Neural cell (in vitro differentiated cells): ENCODE data around the gene LHX2. TPM values are rescaled to one million over a fixed set of nuclear protein-coding genes. Genes with fewer than 3 reads are reported as not detected.

Experiments used
- H2AFZ ChIP-seq: fragments of 200-600, 300-800 bp; sonication (generic), shearing (Covaris generic); 2 replicates; pipeline ENCODE4 v1.6.0; 2014; ENCODE audit warnings: low read depth, mild to moderate bottlenecking, antibody characterized with exemption, low read length, moderate library complexity
- H3F3A ChIP-seq: fragments of 200-600 bp; shearing (Covaris generic); 2 replicates; pipeline ENCODE4 v1.6.1; 2016; ENCODE audit warnings: mild to moderate bottlenecking, moderate library complexity, mixed read lengths, antibody characterized with exemption, low read length; ENCODE audit not compliant: insufficient read depth, poor library complexity, severe bottlenecking
- H3K27ac ChIP-seq: fragments of 200-600, 300-800 bp; sonication (generic), shearing (Covaris generic); 2 replicates; pipeline ENCODE4 v1.5.1; 2014; ENCODE audit warnings: mild to moderate bottlenecking, low read length, moderate library complexity
- H3K27me3 ChIP-seq: fragments of 300-800, 200-600 bp; sonication (generic), shearing (Covaris generic); 2 replicates; pipeline ENCODE4 v1.6.0; 2014; ENCODE audit warnings: mild to moderate bottlenecking, low read depth, low read length, moderate library complexity; ENCODE audit not compliant: insufficient read depth
- H3K36me3 ChIP-seq: fragments of 300-800, 200-600 bp; sonication (generic), shearing (Covaris generic); 2 replicates; pipeline ENCODE4 v1.5.1; 2014; ENCODE audit warnings: mild to moderate bottlenecking, antibody characterized with exemption, low read length, moderate library complexity; ENCODE audit not compliant: insufficient read depth
- H3K4me2 ChIP-seq: fragments of 300-800, 200-600 bp; sonication (generic), shearing (Covaris generic); 2 replicates; pipeline ENCODE4 v1.6.0; 2014; ENCODE audit warnings: mild to moderate bottlenecking, low read length
- H3K4me3 ChIP-seq: fragments of 300-800, 200-600 bp; sonication (generic), shearing (Covaris generic); 2 replicates; pipeline ENCODE4 v1.5.1; 2014; ENCODE audit warnings: mild to moderate bottlenecking, low read length, moderate library complexity
- H3K79me2 ChIP-seq: fragments of 200-600 bp; shearing (Covaris generic); replicated peaks from 2 replicates; pipeline ENCODE4 v1.6.0; 2014; ENCODE audit warnings: mild to moderate bottlenecking, low read length, moderate library complexity; ENCODE audit not compliant: insufficient read depth
- H3K9ac ChIP-seq: fragments of 300-800, 200-600 bp; sonication (generic), shearing (Covaris generic); 2 replicates; pipeline ENCODE4 v1.6.1; 2016; ENCODE audit warnings: mild to moderate bottlenecking, low read length, mixed read lengths
- H3K9me2 ChIP-seq: fragments of 200-600 bp; shearing (Covaris generic); 2 replicates; pipeline ENCODE4 v1.6.1; 2016; ENCODE audit warnings: mild to moderate bottlenecking, low read length, mixed read lengths; ENCODE audit not compliant: insufficient read depth
- H3K9me3 ChIP-seq: fragments of 200-600, 300-800 bp; sonication (generic), shearing (Covaris generic); 2 replicates; pipeline ENCODE4 v1.6.1; 2016; ENCODE audit warnings: mild to moderate bottlenecking, mixed run types, low read length, moderate library complexity, mixed read lengths
- H4K20me1 ChIP-seq: fragments of 200-600 bp; shearing (Covaris generic); 2 replicates; pipeline ENCODE4 v1.6.1; 2016; ENCODE audit warnings: mild to moderate bottlenecking, mixed run types; ENCODE audit not compliant: insufficient read depth
- CTCF ChIP-seq: fragments of 450-650 bp; IDR thresholded peaks from 2 replicates; pipeline ENCODE4 v1.5.1; 2014; ENCODE audit warnings: antibody characterized with exemption, mild to moderate bottlenecking, moderate library complexity; ENCODE audit not compliant: poor library complexity, severe bottlenecking
- EP300 ChIP-seq: fragments of 450-650 bp; conservative IDR thresholded peaks from 2 replicates; pipeline ENCODE4 v1.6.1; 2014; ENCODE audit warnings: antibody characterized with exemption, mild to moderate bottlenecking, moderate library complexity; ENCODE audit not compliant: poor library complexity, severe bottlenecking
- EZH2 ChIP-seq: fragments of 200-600, 300-800 bp; shearing (Covaris generic), sonication (generic); IDR thresholded peaks from 2 replicates; pipeline ENCODE4 v1.6.1; 2014; ENCODE audit warnings: antibody characterized with exemption, low read length, borderline replicate concordance, mild to moderate bottlenecking; ENCODE audit not compliant: insufficient read depth, poor library complexity, severe bottlenecking
- MXI1 ChIP-seq: fragments of 450-650 bp; conservative IDR thresholded peaks from 2 replicates; pipeline ENCODE4 v1.6.1; 2014; ENCODE audit warnings: antibody characterized with exemption, mild to moderate bottlenecking; ENCODE audit not compliant: poor library complexity, severe bottlenecking
- POLR2AphosphoS5 ChIP-seq: IDR thresholded peaks from 2 replicates; pipeline ENCODE4 v1.6.1; 2012
- RAD21 ChIP-seq: fragments of 450-650 bp; conservative IDR thresholded peaks from 2 replicates; pipeline ENCODE4 v1.6.1; 2014; ENCODE audit warnings: antibody characterized with exemption, mild to moderate bottlenecking, moderate library complexity
- REST ChIP-seq: IDR thresholded peaks from 2 replicates; pipeline ENCODE4 v1.6.1; 2012; ENCODE audit warnings: borderline replicate concordance
- SMC3 ChIP-seq: fragments of 450-650 bp; conservative IDR thresholded peaks from 2 replicates; pipeline ENCODE4 v1.6.1; 2014; ENCODE audit warnings: antibody characterized with exemption, mild to moderate bottlenecking, moderate library complexity; ENCODE audit not compliant: poor library complexity
- TAF1 ChIP-seq: IDR thresholded peaks from 2 replicates; pipeline ENCODE4 v1.6.1; 2012; ENCODE audit warnings: low read depth
- polyA plus RNA-seq: library from polyadenylated mRNA; depleted of rRNA; stranded (reverse); fragments of >200 nt; gene quantifications from 2 replicates; pipeline ENCODE4 v1.2.3, GENCODE V29; 2014

The LHX2 gene
- polyA plus RNA-seq, 1 donor from 2014 or later = 3.6 TPM

GRCh38 chr9:123998278-123998925 is 13.2 kb upstream of the LHX2 start:
- H3K4me3 ChIP-seq = peak overlapping the region; percentile 66
- no peak overlapping the region for H3K9ac ChIP-seq
- no peak overlapping the region for H2AFZ ChIP-seq
- H3K36me3 ChIP-seq = no peaks in the 10 kb centered on the region
- no peak overlapping the region for H3K4me2 ChIP-seq
- peaks cover 51% of the 10 kb centered on the region for H3K27me3 ChIP-seq
- no peak for TF ChIP-seq REST
- TF ChIP-seq RAD21 = no peak
- no peak for TF ChIP-seq EP300
- no peak for TF ChIP-seq TAF1
- no peak for TF ChIP-seq CTCF
- no peak for TF ChIP-seq SMC3
- TF ChIP-seq MXI1 = no peak
- no peak for TF ChIP-seq POLR2AphosphoS5
- no peak for TF ChIP-seq EZH2
- H3K79me2 ChIP-seq = peaks cover 33% of the 10 kb centered on the region
- H3K27ac ChIP-seq = no peak overlapping the region
- H3K9me2 ChIP-seq = no peaks in the 10 kb centered on the region
- no peaks in the 10 kb centered on the region for H3F3A ChIP-seq
- H3K9me3 ChIP-seq = no peaks in the 10 kb centered on the region
- H4K20me1 ChIP-seq = no peaks in the 10 kb centered on the region

- peak overlapping the region; percentile 38 for H3K4me2 ChIP-seq
- TF ChIP-seq POLR2AphosphoS5 = no peak
- TF ChIP-seq MXI1 = no peak
- TF ChIP-seq TAF1 = no peak
- no peak for TF ChIP-seq RAD21
- TF ChIP-seq REST = no peak
- no peak for TF ChIP-seq SMC3
- no peak for TF ChIP-seq EP300
- TF ChIP-seq CTCF = no peak
- no peak for TF ChIP-seq EZH2
- H3K9ac ChIP-seq = peak overlapping the region; percentile 57
- H3K27me3 ChIP-seq = peaks cover 58% of the 10 kb centered on the region
- H3K79me2 ChIP-seq = peaks cover 39% of the 10 kb centered on the region
- no peaks in the 10 kb centered on the region for H3K9me3 ChIP-seq
- H3K36me3 ChIP-seq = no peaks in the 10 kb centered on the region
- H3F3A ChIP-seq = no peaks in the 10 kb centered on the region
- H4K20me1 ChIP-seq = no peaks in the 10 kb centered on the region
- H3K27ac ChIP-seq = no peak overlapping the region
- peak overlapping the region; percentile 66 for H3K4me3 ChIP-seq
- no peak overlapping the region for H2AFZ ChIP-seq
- no peaks in the 10 kb centered on the region for H3K9me2 ChIP-seq
Observed at GRCh38 chr9:123998970-123999621, 12.5 kb upstream of the LHX2 start.
